CD4-positive, alpha-beta T cell treated with Interleukin-21 for 1 hour (primary cell): ENCODE measurements around the gene SPAM1.
"Not testable (repeated sequence)": the region's sequence is repeated elsewhere in the genome, so short reads cannot be mapped to it uniquely, and the experiment has no call there.

Experiments used
- DNase-seq: peaks from one replicate; pipeline ENCODE4 v3.0.0-alpha.2; 2020

The SPAM1 gene

GRCh38 chr7:123924941-123925340 is at the start of gene SPAM1:
Gene SPAM1 (plus strand): TSS chr7:123925241. CDS start chr7:123953571, 28,330 bp downstream.
- DNase-seq, result no peak

- no peak for DNase-seq
Measured at GRCh38 chr7:123876557-123877256, 48.3 kb upstream of the SPAM1 start.

- no peak for DNase-seq
Measured at GRCh38 chr7:123879628-123880027, 45.4 kb upstream of the SPAM1 start.

GRCh38 chr7:123881300-123881699 is 43.7 kb upstream of the SPAM1 start:
- DNase-seq, result no peak

- no peak for DNase-seq
Measured at GRCh38 chr7:123883154-123883553, 41.9 kb upstream of the SPAM1 start.

- no peak for DNase-seq
Measured at GRCh38 chr7:123888192-123888591, 36.8 kb upstream of the SPAM1 start.

GRCh38 chr7:123894753-123895152 is 30.3 kb upstream of the SPAM1 start:
- DNase-seq, result not testable (repeated sequence)

- no peak for DNase-seq
Measured at GRCh38 chr7:123901101-123901500, 23.9 kb upstream of the SPAM1 start.

- no peak for DNase-seq
Measured at GRCh38 chr7:123905714-123906113, 19.3 kb upstream of the SPAM1 start.

- DNase-seq, result no peak
Measured at GRCh38 chr7:123916240-123916724, 8.8 kb upstream of the SPAM1 start.

GRCh38 chr7:123917878-123918277 is 7.2 kb upstream of the SPAM1 start:
- DNase-seq, result no peak

- no peak for DNase-seq
Measured at GRCh38 chr7:123918309-123918708, 6.7 kb upstream of the SPAM1 start.

GRCh38 chr7:123923599-123923998 is 1.4 kb upstream of the SPAM1 start:
- DNase-seq, result no peak

- DNase-seq, result no peak
Measured at GRCh38 chr7:123929107-123929506, 4.1 kb downstream of the SPAM1 start.

GRCh38 chr7:123929655-123930054 is 4.6 kb downstream of the SPAM1 start:
- DNase-seq, result no peak

- no peak for DNase-seq
Measured at GRCh38 chr7:123935436-123936381, 10.7 kb downstream of the SPAM1 start.

- no peak for DNase-seq
Measured at GRCh38 chr7:123936388-123936787, 11.3 kb downstream of the SPAM1 start.

GRCh38 chr7:123939784-123940183 is 14.7 kb downstream of the SPAM1 start:
- no peak for DNase-seq

- no peak for DNase-seq
Measured at GRCh38 chr7:123941391-123942180, 16.5 kb downstream of the SPAM1 start.

- DNase-seq, result no peak
Measured at GRCh38 chr7:123944395-123944794, 19.4 kb downstream of the SPAM1 start.

- DNase-seq, result no peak
Measured at GRCh38 chr7:123945938-123946337, 20.9 kb downstream of the SPAM1 start.

- no peak for DNase-seq
Measured at GRCh38 chr7:123948136-123948535, 23.1 kb downstream of the SPAM1 start.

- DNase-seq, result no peak
Measured at GRCh38 chr7:123958186-123958703, 33.2 kb downstream of the SPAM1 start.
